ENCODE measurements around the gene DEFB116. TPM values are rescaled to one million over a fixed set of nuclear protein-coding genes. Genes with fewer than 3 reads are reported as not detected.

DEFB116 gene
- total RNA-seq (not detected), polyA plus RNA-seq (ENCODE audit: insufficient read depth, low read depth, low replicate concordance) (not detected)
- long read RNA-seq, donor 1 = 0 reads
- long read RNA-seq, donor 2 = 0 reads
- long read RNA-seq, donor 3 = 0 reads
- long read RNA-seq, donor 4 = 0 reads
- long read RNA-seq, donor 5 = 0 reads
- long read RNA-seq, donor 6 = 0 reads
- long read RNA-seq, donor 7 = 0 reads
- long read RNA-seq, donor 8 = 0 reads
- long read RNA-seq, donor 9 = 0 reads
- long read RNA-seq, donor 10 = 0 reads

DNA sequence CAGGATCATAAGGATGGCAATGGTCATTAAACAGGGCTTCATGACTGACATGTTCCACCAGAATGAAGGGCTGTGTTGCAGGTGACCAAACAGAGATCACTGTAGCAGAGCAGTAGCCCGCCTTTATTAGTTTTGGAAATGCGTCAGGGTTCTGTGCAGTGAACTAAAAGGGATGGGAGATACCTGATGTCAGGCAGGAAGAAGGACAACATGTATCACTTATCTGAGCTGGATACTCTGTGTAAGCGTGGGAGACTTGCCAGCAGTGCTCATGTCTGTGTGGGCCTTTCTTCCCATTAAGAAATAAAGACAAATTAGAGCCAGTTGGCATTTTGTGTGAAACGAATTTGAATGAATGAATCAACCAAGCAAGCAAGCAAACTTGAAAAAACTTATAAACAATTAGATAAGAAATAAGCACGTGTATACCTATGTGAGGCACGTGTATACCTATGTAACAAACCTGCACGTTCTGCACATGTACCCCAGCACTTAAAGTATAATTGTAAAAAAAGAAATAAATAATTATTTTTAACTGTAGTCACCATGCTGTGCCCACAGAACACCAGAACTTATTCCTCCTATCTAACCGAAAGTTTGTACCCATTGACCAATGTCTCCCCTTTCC is at the start of gene DEFB116:
Gene DEFB116, minus strand, starts transcription at position 51 of the 628 bp plus-strand sequence. Its CDS starts 0 bp downstream, at position 51.
- Histone ChIP-seq H3K36me3 (ENCODE audit: control insufficient read depth in 2 of 3, insufficient read depth in 3 of 3, low read length in 3 of 3) (no peaks in the 10 kb centered on the region), H3K4me1 (ENCODE audit: control insufficient read depth in 2 of 3, insufficient read depth in 2 of 3, low read depth in 1 of 3, low read length in 3 of 3) (no peaks in the 10 kb centered on the region), H3K9me3 (ENCODE audit: control insufficient read depth in 2 of 3, insufficient read depth in 1 of 3, low read length in 3 of 3) (no peaks in the 10 kb centered on the region), H3K9ac (ENCODE audit: low read length in 3 of 3) (no peak within 1 kb of the TSS), H3K27ac (ENCODE audit: low read depth in 2 of 2, low read length in 2 of 2) (no peak within 1 kb of the TSS), H3K27me3 (ENCODE audit: control insufficient read depth, insufficient read depth, low read length) (no peaks in the 10 kb centered on the region), H3K4me3 (ENCODE audit: low read length in 3 of 3) (no peak within 1 kb of the TSS)
- intact Hi-C loops (cut with DNase I) = no loop called here
- TF ChIP-seq, protein P1, sequence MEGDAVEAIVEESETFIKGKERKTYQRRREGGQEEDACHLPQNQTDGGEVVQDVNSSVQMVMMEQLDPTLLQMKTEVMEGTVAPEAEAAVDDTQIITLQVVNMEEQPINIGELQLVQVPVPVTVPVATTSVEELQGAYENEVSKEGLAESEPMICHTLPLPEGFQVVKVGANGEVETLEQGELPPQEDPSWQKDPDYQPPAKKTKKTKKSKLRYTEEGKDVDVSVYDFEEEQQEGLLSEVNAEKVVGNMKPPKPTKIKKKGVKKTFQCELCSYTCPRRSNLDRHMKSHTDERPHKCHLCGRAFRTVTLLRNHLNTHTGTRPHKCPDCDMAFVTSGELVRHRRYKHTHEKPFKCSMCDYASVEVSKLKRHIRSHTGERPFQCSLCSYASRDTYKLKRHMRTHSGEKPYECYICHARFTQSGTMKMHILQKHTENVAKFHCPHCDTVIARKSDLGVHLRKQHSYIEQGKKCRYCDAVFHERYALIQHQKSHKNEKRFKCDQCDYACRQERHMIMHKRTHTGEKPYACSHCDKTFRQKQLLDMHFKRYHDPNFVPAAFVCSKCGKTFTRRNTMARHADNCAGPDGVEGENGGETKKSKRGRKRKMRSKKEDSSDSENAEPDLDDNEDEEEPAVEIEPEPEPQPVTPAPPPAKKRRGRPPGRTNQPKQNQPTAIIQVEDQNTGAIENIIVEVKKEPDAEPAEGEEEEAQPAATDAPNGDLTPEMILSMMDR (IDR thresholded peaks at IDR 0.05; ENCODE audit: borderline replicate concordance, extremely low read depth, insufficient read depth) = no peak
- DNase-seq (no peak), FAIRE-seq (no peak)

- TF ChIP-seq, protein P1 (IDR thresholded peaks at IDR 0.05; ENCODE audit: borderline replicate concordance, extremely low read depth, insufficient read depth) = no peak
- H3K4me1 ChIP-seq (ENCODE audit: control insufficient read depth in 2 of 3, insufficient read depth in 2 of 3, low read depth in 1 of 3, low read length in 3 of 3) = no peaks in the 10 kb centered on the region
- H3K4me3 ChIP-seq (ENCODE audit: low read length in 3 of 3) = no peak overlapping the region
- H3K9me3 ChIP-seq (ENCODE audit: control insufficient read depth in 2 of 3, insufficient read depth in 1 of 3, low read length in 3 of 3) = peaks cover 0 to 2% (median 0%) of the 10 kb centered on the region in 3 donors
- H3K9ac ChIP-seq (ENCODE audit: low read length in 3 of 3) = no peak overlapping the region
- H3K27ac ChIP-seq (ENCODE audit: low read depth in 2 of 2, low read length in 2 of 2) = no peak overlapping the region
- H3K27me3 ChIP-seq (ENCODE audit: control insufficient read depth, insufficient read depth, low read length) = no peaks in the 10 kb centered on the region
- FAIRE-seq (no peak), DNase-seq (no peak)
- H3K36me3 ChIP-seq (ENCODE audit: control insufficient read depth in 2 of 3, insufficient read depth in 3 of 3, low read length in 3 of 3) = no peaks in the 10 kb centered on the region
- intact Hi-C loops (cut with DNase I) = no loop called here
Measured at GRCh38 chr20:31355981-31356380, 47.6 kb upstream of the DEFB116 start.

GRCh38 chr20:31341470-31341869 is 33.1 kb upstream of the DEFB116 start:
- Histone ChIP-seq H3K9me3 (ENCODE audit: control insufficient read depth in 2 of 3, insufficient read depth in 1 of 3, low read length in 3 of 3) (no peaks in the 10 kb centered on the region), H3K4me3 (ENCODE audit: low read length in 3 of 3) (no peak overlapping the region), H3K36me3 (ENCODE audit: control insufficient read depth in 2 of 3, insufficient read depth in 3 of 3, low read length in 3 of 3) (no peaks in the 10 kb centered on the region), H3K4me1 (ENCODE audit: control insufficient read depth in 2 of 3, insufficient read depth in 2 of 3, low read depth in 1 of 3, low read length in 3 of 3) (no peaks in the 10 kb centered on the region), H3K27me3 (ENCODE audit: control insufficient read depth, insufficient read depth, low read length) (no peaks in the 10 kb centered on the region), H3K27ac (ENCODE audit: low read depth in 2 of 2, low read length in 2 of 2) (no peak overlapping the region), H3K9ac (ENCODE audit: low read length in 3 of 3) (no peak overlapping the region)
- TF ChIP-seq, protein P1 (IDR thresholded peaks at IDR 0.05; ENCODE audit: borderline replicate concordance, extremely low read depth, insufficient read depth) = no peak
- FAIRE-seq (no peak), DNase-seq (no peak)
- intact Hi-C loops (cut with DNase I) = no loop called here
